Measurements from ENCODE around the gene SRCIN1. TPM values are rescaled to one million over a fixed set of nuclear protein-coding genes. Genes with fewer than 3 reads are reported as not detected.
"Not testable (repeated sequence)": the region's sequence is repeated elsewhere in the genome, so short reads cannot be mapped to it uniquely, and the experiment has no call there.

The SRCIN1 gene
- total RNA-seq, 3 donors from 2014 or later, result 0.16 to 0.49 TPM; not detected in 1

GRCh38 chr17:38484242-38485145 lies 121.3 kb downstream of the SRCIN1 start:
- H3K36me3 Mint-ChIP-seq (ENCODE audit: insufficient read depth); H3K4me1 Mint-ChIP-seq (ENCODE audit: low read depth); H3K4me3 Mint-ChIP-seq; H3K9me3 Mint-ChIP-seq; H3K27me3 Mint-ChIP-seq (ENCODE audit: low read depth): not testable (repeated sequence)
- DNase-seq (peak; percentile 58), ATAC-seq (peak; percentile 87)

GRCh38 chr17:38482700-38483043 lies 123.1 kb downstream of the SRCIN1 start:
- H3K4me1 Mint-ChIP-seq (ENCODE audit: low read depth); H3K9me3 Mint-ChIP-seq; ATAC-seq; H3K36me3 Mint-ChIP-seq (ENCODE audit: insufficient read depth); H3K27me3 Mint-ChIP-seq (ENCODE audit: low read depth); DNase-seq; H3K4me3 Mint-ChIP-seq: not testable (repeated sequence)

- H3K36me3 Mint-ChIP-seq (ENCODE audit: insufficient read depth); ATAC-seq; DNase-seq; H3K27me3 Mint-ChIP-seq (ENCODE audit: low read depth); H3K4me3 Mint-ChIP-seq; H3K9me3 Mint-ChIP-seq; H3K4me1 Mint-ChIP-seq (ENCODE audit: low read depth): not testable (repeated sequence)
Observed at GRCh38 chr17:38482039-38482699, 123.6 kb downstream of the SRCIN1 start.

Other genes with a start within 250 kb of the SRCIN1 start
- under 1 TPM; 0.29 to 0.57 (median 0.48) TPM for gene ARHGAP23, start 177.5 kb downstream of the SRCIN1 start, total RNA-seq
- 100 to 1,000 TPM; 110 to 131 (median 110) TPM for gene EPOP, start 69.0 kb upstream of the SRCIN1 start, total RNA-seq
- 100 to 1,000 TPM; 263 to 315 (median 286) TPM for gene MLLT6, start 99.3 kb upstream of the SRCIN1 start, total RNA-seq
- 10 to 100 TPM; 47.2 to 73.3 (median 67.8) TPM for gene CISD3, start 124.4 kb upstream of the SRCIN1 start, total RNA-seq
- gene PCGF2, start 142.4 kb upstream of the SRCIN1 start, total RNA-seq, result under 1 TPM; 0.16 to 0.58 (median 0.43) TPM
- 100 to 1,000 TPM; 527 to 569 (median 554) TPM for gene PSMB3, start 146.8 kb upstream of the SRCIN1 start, total RNA-seq
- gene PIP4K2B, start 193.6 kb upstream of the SRCIN1 start, total RNA-seq, result 10 to 100 TPM; 33.6 to 40.5 (median 39.3) TPM
- 10 to 100 TPM; 32.7 to 36.5 (median 32.9) TPM for gene CWC25, start 219.4 kb upstream of the SRCIN1 start, total RNA-seq
- gene RPL23, start 247.8 kb upstream of the SRCIN1 start, total RNA-seq, result 1,000 to 10,000 TPM; 2,350 to 2,556 (median 2,362) TPM

Measured in activated T-cell treated with anti-CD3 and anti-CD28 coated beads, Interleukin-2, amount 50 U/mL, for 4 hours (primary cell).